SU-DHL-6 (cell line): ENCODE data around the gene PLEKHB2.

ENCODE experiments used
- H2AFZ ChIP-seq: fragments of 200-600 bp; sonication (generic); 2 replicates; pipeline ENCODE4 v1.6.1; 2014; ENCODE audit warnings: low read depth, mild to moderate bottlenecking, moderate library complexity, mixed read lengths, antibody characterized with exemption, low read length; ENCODE audit not compliant: severe bottlenecking
- H3F3A ChIP-seq: fragments of 200-600 bp; shearing (Covaris generic); 2 replicates; pipeline ENCODE4 v1.6.0; 2016; ENCODE audit warnings: antibody characterized with exemption, mild to moderate bottlenecking; ENCODE audit not compliant: insufficient read depth
- H3K27ac ChIP-seq: fragments of 200-600 bp; sonication (generic); 2 replicates; pipeline ENCODE4 v1.5.1; 2016; ENCODE audit warnings: low read depth, mild to moderate bottlenecking, low read length, moderate library complexity, mixed read lengths
- H3K27me3 ChIP-seq: fragments of 200-600 bp; sonication (generic), shearing (Covaris generic); 2 replicates; pipeline ENCODE4 v1.6.0; 2014; ENCODE audit warnings: mild to moderate bottlenecking, low read length
- H3K36me3 ChIP-seq: fragments of 200-600 bp; sonication (generic); 2 replicates; pipeline ENCODE4 v1.6.1; 2014; ENCODE audit warnings: mild to moderate bottlenecking, low read length, mixed read lengths
- H3K4me2 ChIP-seq: fragments of 300-600, 200-600 bp; shearing (Covaris generic), sonication (generic); 2 replicates; pipeline ENCODE4 v1.6.0; 2014; ENCODE audit warnings: low read length, low read depth, mild to moderate bottlenecking; ENCODE audit not compliant: poor library complexity, severe bottlenecking
- H3K4me3 ChIP-seq: fragments of 200-600 bp; sonication (generic); 2 replicates; pipeline ENCODE4 v1.5.1; 2014; ENCODE audit warnings: antibody characterized with exemption, low read length, mild to moderate bottlenecking, mixed read lengths; ENCODE audit not compliant: insufficient read depth, poor library complexity, severe bottlenecking
- H3K79me2 ChIP-seq: fragments of 200-600 bp; sonication (generic); 2 replicates; pipeline ENCODE4 v1.6.1; 2014; ENCODE audit warnings: mild to moderate bottlenecking, low read length, moderate library complexity; ENCODE audit not compliant: insufficient read depth
- H3K9ac ChIP-seq: fragments of 200-600 bp; sonication (generic); 2 replicates; pipeline ENCODE4 v1.7.0; 2014; ENCODE audit warnings: mild to moderate bottlenecking, low read length
- H3K9me2 ChIP-seq: fragments of 200-600 bp; sonication (generic); replicated peaks from 2 replicates; pipeline ENCODE4 v1.6.1; 2014; ENCODE audit warnings: low read length; ENCODE audit not compliant: insufficient read depth
- H3K9me3 ChIP-seq: fragments of 200-600 bp; sonication (generic); 2 replicates; pipeline ENCODE4 v1.6.1; 2014; ENCODE audit warnings: low read length, mixed read lengths; ENCODE audit not compliant: insufficient read depth
- H4K20me1 ChIP-seq: fragments of 200-600 bp; sonication (generic); 2 replicates; pipeline ENCODE4 v1.6.1; 2014; ENCODE audit warnings: low read depth, mild to moderate bottlenecking, antibody characterized with exemption, low read length, moderate library complexity, mixed read lengths
- CTCF ChIP-seq: fragments of 200-600 bp; sonication (generic); IDR thresholded peaks from one replicate; pipeline ENCODE4 v1.5.1; 2017; ENCODE audit warnings: antibody characterized with exemption, mild to moderate bottlenecking, low read length, moderate library complexity; ENCODE audit not compliant: insufficient read depth, poor library complexity, severe bottlenecking
- EZH2phosphoT487 ChIP-seq: fragments of 200-600 bp; sonication (generic), shearing (Covaris generic); conservative IDR thresholded peaks from 2 replicates; pipeline ENCODE4 v1.6.1; 2018; ENCODE audit warnings: mild to moderate bottlenecking, antibody characterized with exemption, low read length, moderate library complexity, mixed read lengths

PLEKHB2 gene

DNA sequence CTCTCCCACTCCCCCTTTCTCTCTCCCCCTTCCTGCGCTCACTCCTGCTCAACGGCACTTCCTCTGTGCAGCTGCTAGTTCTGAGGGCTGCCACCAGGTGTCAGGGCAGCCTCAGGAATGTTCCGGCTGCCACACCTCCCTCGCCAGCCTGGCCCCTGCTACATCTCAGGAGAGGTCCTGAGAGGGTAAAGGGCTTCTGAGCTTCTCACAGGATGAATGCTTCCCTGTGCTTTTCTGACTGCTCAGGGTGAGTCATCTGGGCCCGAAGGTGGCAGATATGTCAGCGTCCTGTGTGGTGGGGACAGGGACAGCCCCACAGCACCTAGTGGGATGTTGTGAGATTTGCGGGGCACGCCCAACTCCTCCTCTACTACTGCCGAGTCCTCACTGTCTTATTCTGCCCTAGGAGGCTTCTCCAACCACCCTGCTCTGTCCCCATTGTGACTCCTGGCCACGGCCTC lies 49.0 kb downstream of the PLEKHB2 start:
- H3K36me3 ChIP-seq, result no peaks in the 10 kb centered on the region
- no peaks in the 10 kb centered on the region for H3K79me2 ChIP-seq
- H3K9me2 ChIP-seq, result no peaks in the 10 kb centered on the region
- H3K9me3 ChIP-seq, result no peaks in the 10 kb centered on the region
- no peaks in the 10 kb centered on the region for H3K27me3 ChIP-seq
- no peaks in the 10 kb centered on the region for H4K20me1 ChIP-seq
- H2AFZ ChIP-seq, result no peak overlapping the region
- no peak overlapping the region for H3K27ac ChIP-seq
- H3K4me3 ChIP-seq, result no peak overlapping the region
- H3K4me2 ChIP-seq, result no peak overlapping the region
- TF ChIP-seq CTCF (peak; percentile 83), EZH2phosphoT487 (no peak)
- no peaks in the 10 kb centered on the region for H3F3A ChIP-seq
- H3K9ac ChIP-seq, result no peak overlapping the region

GRCh38 chr2:131154647-131155046 lies 49.5 kb downstream of the PLEKHB2 start:
- no peak overlapping the region for H3K27ac ChIP-seq
- H3F3A ChIP-seq, result no peaks in the 10 kb centered on the region
- H3K79me2 ChIP-seq, result no peaks in the 10 kb centered on the region
- H4K20me1 ChIP-seq, result no peaks in the 10 kb centered on the region
- no peaks in the 10 kb centered on the region for H3K36me3 ChIP-seq
- no peaks in the 10 kb centered on the region for H3K27me3 ChIP-seq
- no peak overlapping the region for H2AFZ ChIP-seq
- H3K9ac ChIP-seq, result no peak overlapping the region
- TF ChIP-seq EZH2phosphoT487, result no peak
- no peak for TF ChIP-seq CTCF
- H3K9me2 ChIP-seq, result no peaks in the 10 kb centered on the region
- no peak overlapping the region for H3K4me3 ChIP-seq
- no peak overlapping the region for H3K4me2 ChIP-seq
- no peaks in the 10 kb centered on the region for H3K9me3 ChIP-seq

- Histone ChIP-seq H2AFZ (no peak overlapping the region), H3K9me3 (no peaks in the 10 kb centered on the region), H3F3A (no peaks in the 10 kb centered on the region), H3K27me3 (no peaks in the 10 kb centered on the region), H4K20me1 (no peaks in the 10 kb centered on the region), H3K79me2 (no peaks in the 10 kb centered on the region), H3K9ac (no peak overlapping the region), H3K9me2 (no peaks in the 10 kb centered on the region), H3K4me2 (no peak overlapping the region), H3K36me3 (no peaks in the 10 kb centered on the region), H3K4me3 (no peak overlapping the region), H3K27ac (no peak overlapping the region)
- TF ChIP-seq CTCF, result no peak
- TF ChIP-seq EZH2phosphoT487, result no peak
Measured at GRCh38 chr2:131155208-131155855, 50.2 kb downstream of the PLEKHB2 start.
